Bladder microvascular endothelial cell (primary cell): ENCODE data around the gene NOTO. TPM values are rescaled to one million over a fixed set of nuclear protein-coding genes. Genes with fewer than 3 reads are reported as not detected.

ENCODE experiments used
- total RNA-seq: library from RNA; depleted of rRNA; stranded (reverse); fragments of >200 nt; gene quantifications from 2 replicates; pipeline ENCODE4 v1.2.3, GENCODE V29; 2014

Gene NOTO
- total RNA-seq, result not detected in 2 replicates

DNA sequence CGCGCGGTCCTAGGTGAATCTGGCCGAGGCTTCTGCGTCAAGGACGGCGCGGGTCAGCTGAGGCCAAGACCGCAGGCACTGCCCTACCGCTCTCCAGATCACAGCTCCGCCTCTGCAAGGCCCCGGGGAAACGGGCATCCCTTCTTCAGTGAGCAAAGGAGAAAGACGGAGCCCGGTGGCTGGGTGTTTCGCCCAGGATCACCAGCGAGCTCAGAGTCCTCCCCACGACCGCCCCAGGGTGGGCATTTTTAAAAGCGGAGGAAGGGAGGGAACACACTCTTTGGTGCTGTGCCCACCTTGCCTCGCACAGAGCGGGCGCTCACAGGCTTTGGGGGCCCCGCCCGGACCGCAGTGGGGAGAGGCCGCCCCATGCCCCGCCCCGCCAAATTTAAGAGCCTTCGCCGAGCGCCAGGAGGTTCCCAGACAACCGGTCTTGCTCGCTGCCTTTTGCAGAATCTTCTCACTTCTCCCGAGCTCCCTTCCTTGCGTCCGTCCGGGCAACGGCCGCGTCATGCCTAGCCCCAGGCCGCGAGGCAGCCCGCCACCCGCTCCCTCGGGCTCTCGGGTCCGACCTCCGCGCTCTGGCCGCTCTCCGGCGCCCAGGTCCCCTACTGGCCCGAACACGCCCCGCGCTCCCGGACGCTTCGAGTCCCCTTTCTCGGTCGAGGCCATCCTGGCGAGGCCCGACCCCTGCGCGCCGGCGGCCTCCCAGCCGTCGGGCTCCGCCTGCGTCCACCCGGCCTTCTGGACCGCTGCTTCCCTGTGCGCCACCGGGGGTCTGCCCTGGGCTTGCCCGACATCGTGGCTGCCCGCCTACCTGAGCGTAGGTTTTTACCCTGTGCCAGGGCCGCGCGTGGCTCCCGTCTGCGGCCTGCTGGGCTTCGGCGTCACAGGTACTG, at the start of gene NOTO:
TSS of gene NOTO (plus strand) at position 419 of the 899 bp plus-strand sequence. CDS start at position 512, 93 bp downstream.

DNA sequence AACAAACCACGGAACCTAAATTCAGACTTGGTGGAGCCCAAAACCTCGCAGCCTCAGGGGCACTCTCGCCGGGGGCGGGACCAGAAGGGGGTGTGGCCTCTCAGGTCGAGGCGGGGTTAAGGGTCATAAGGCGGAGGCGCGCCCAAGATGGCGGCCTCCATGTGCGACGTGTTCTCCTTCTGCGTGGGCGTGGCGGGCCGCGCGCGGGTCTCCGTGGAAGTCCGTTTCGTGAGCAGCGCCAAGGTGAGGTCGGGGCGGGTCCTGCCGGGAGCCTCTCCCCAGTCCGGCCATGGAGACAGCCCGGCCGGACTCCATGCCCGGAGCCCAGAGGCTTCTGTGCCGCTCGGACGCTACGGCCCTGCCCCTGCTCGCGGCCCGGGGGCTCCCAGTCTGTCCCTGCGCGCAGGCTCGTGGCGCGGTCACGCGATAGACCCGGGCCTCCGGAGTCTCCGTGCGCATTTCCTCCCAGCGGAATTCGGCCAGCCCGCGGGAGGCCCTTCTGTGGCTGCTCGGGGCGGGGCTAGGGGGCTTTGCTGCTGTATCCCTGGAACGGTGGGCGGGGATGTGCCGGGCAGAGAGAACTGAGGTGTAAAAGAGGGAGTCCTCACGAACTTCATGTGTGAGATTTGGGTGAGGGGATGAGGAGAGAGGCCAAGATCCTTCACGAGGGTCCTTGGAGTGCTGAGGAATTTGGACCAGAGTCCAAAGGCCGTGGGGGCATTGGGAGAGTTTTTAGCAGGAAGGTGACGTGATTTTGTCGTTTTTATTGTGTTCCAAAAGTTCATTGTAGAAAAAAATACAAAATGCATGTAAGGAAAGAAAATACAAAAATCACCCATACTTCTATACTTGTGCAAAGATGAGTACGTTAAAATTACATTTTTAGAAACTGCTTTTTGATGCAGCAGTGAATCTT, 12.0 kb downstream of the NOTO start, which contains the start of gene SMYD5:
TSS of gene SMYD5 (plus strand) at position 126 of the 916 bp plus-strand sequence. CDS start at position 148, 22 bp downstream.

DNA sequence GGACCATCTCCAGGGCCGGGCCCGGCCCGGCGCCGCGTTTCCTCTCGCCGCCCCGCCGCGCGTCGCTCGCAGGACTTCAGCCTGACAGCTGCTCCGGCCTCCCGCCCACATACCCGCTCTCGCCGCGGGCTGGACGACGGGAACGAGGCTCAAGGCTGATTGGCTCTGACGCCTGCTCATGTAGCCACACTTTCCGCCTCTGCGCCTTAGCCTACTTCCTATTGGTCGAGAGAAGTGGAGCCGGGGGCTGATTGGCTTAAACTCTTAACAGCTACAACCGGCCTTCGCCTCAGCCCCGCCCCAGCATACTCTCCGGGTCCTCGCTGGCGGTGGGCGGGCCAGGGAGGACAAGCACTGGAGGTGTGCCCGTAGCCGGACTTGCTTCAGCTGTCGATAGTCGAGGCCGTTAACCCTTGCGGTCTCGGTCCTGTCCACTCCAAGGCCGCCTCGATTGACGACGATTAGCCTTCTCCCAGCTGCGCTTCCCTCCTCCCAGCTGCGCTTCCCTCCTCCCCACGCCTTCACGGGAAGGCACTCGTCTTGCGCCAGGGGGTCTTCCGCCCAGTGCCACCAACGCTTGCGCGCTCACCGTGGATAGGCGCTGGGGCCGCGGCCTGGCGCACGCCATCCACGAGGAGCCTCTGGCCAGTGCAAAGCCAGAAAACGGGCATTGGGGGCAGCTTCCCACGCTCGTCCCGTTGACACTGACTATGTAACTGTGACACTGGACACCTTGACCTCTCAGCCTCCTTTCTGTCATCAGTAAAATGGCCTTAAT, 31.0 kb downstream of the NOTO start, which contains the start of gene PRADC1:
TSS of gene PRADC1 (minus strand) at position 86 of the 778 bp plus-strand sequence. CDS start at position 7, 79 bp downstream.

GRCh38 chr2:73233932-73234832, 31.8 kb downstream of the NOTO start, which contains the start of gene CCT7:
Gene CCT7, plus strand, starts transcription at chr2:73234308. Its CDS starts 71 bp downstream, at chr2:73234379.

Other genes starting within 250 kb of the NOTO start
- 10.7 and 14.6 TPM in 2 replicates for gene SFXN5, start 130.9 kb upstream of the NOTO start, total RNA-seq
- gene RAB11FIP5, start 89.6 kb upstream of the NOTO start, total RNA-seq, result 31.2 and 46.3 TPM in 2 replicates
- gene SMYD5, start 11.7 kb downstream of the NOTO start, total RNA-seq, result 11.0 and 17.9 TPM in 2 replicates
- 18.9 and 26.7 TPM in 2 replicates for gene PRADC1, start 30.7 kb downstream of the NOTO start, total RNA-seq
- gene CCT7, start 31.7 kb downstream of the NOTO start, total RNA-seq, result 323 and 385 TPM in 2 replicates
- 0.16 and 0.19 TPM in 2 replicates for gene FBXO41, start 81.9 kb downstream of the NOTO start, total RNA-seq
- gene EGR4, start 91.0 kb downstream of the NOTO start, total RNA-seq, result not detected in 2 replicates
- 5.5 and 11.3 TPM in 2 replicates for gene ALMS1, start 183.3 kb downstream of the NOTO start, total RNA-seq